Activated naive CD8-positive, alpha-beta T cell treated with anti-CD3 and anti-CD28 coated beads, Interleukin-2, amount 50 U/mL, for 16 hours (primary cell): Measurements from ENCODE around the gene GPR37L1.
"Not testable (repeated sequence)": the region's sequence is repeated elsewhere in the genome, so short reads cannot be mapped to it uniquely, and the experiment has no call there.

Experiments
- DNase-seq: peaks from one replicate; pipeline ENCODE4 v3.0.0-alpha.2; 2020; ENCODE audit warnings: low read depth, low spot score

The GPR37L1 gene

GRCh38 chr1:202133496-202133895 lies 10.8 kb downstream of the GPR37L1 start:
- DNase-seq: no peak

GRCh38 chr1:202133989-202134388 lies 11.3 kb downstream of the GPR37L1 start:
- DNase-seq: no peak

GRCh38 chr1:202134645-202135172 lies 12.0 kb downstream of the GPR37L1 start:
- DNase-seq: no peak

- no peak for DNase-seq
Observed at GRCh38 chr1:202135221-202135721, 12.6 kb downstream of the GPR37L1 start.

- no peak for DNase-seq
Observed at GRCh38 chr1:202140833-202141232, 18.1 kb downstream of the GPR37L1 start.

- DNase-seq: not testable (repeated sequence)
Observed at GRCh38 chr1:202141468-202141867, 18.8 kb downstream of the GPR37L1 start.

- no peak for DNase-seq
Observed at GRCh38 chr1:202143011-202143767, 20.5 kb downstream of the GPR37L1 start.

GRCh38 chr1:202143768-202144401 lies 21.2 kb downstream of the GPR37L1 start:
- no peak for DNase-seq

GRCh38 chr1:202144402-202145067 lies 21.8 kb downstream of the GPR37L1 start, which contains the start of gene ARL8A:
Gene ARL8A, minus strand, starts transcription at chr1:202144737. Its CDS starts 165 bp downstream, at chr1:202144572.
- DNase-seq: peak; percentile 41

GRCh38 chr1:202145068-202145743 lies 22.5 kb downstream of the GPR37L1 start:
- DNase-seq: no peak

GRCh38 chr1:202145744-202146140 lies 23.0 kb downstream of the GPR37L1 start:
- DNase-seq: not testable (repeated sequence)

GRCh38 chr1:202146279-202146678 lies 23.6 kb downstream of the GPR37L1 start:
- no peak for DNase-seq

- DNase-seq: no peak
Observed at GRCh38 chr1:202146993-202147392, 24.3 kb downstream of the GPR37L1 start.

GRCh38 chr1:202148391-202148790 lies 25.7 kb downstream of the GPR37L1 start:
- no peak for DNase-seq

- DNase-seq: no peak
Observed at GRCh38 chr1:202149566-202149965, 26.8 kb downstream of the GPR37L1 start.

GRCh38 chr1:202150187-202150586 lies 27.5 kb downstream of the GPR37L1 start:
- DNase-seq: no peak

GRCh38 chr1:202150602-202151001 lies 27.9 kb downstream of the GPR37L1 start:
- no peak for DNase-seq

- no peak for DNase-seq
Observed at GRCh38 chr1:202151045-202151444, 28.3 kb downstream of the GPR37L1 start.

- no peak for DNase-seq
Observed at GRCh38 chr1:202152399-202152798, 29.7 kb downstream of the GPR37L1 start.

- no peak for DNase-seq
Observed at GRCh38 chr1:202153284-202153683, 30.6 kb downstream of the GPR37L1 start.

- no peak for DNase-seq
Observed at GRCh38 chr1:202154148-202154765, 31.5 kb downstream of the GPR37L1 start.
